ENCODE data around the gene SCG3. TPM values are rescaled to one million over a fixed set of nuclear protein-coding genes. Genes with fewer than 3 reads are reported as not detected.

Gene SCG3
- total and polyA plus RNA-seq, 10 donors: 0.06 to 0.16 TPM; not detected in 8

GRCh38 chr15:51680321-51680720, 982 bp upstream of the SCG3 start:
- 48 to 58% (median 53%) methylated on average over 2 of the region's 2 CpGs for WGBS, 5 donors
- intact Hi-C loops (cut with DNase I; ENCODE audit: low total_unique reads): no loop called here
- DNase-seq: no peak
- Histone ChIP-seq H3K4me3 (no peak overlapping the region), H3K27ac (no peak overlapping the region), H3K27me3 (replicated peaks in 1 of 7) (peaks cover 0 to 45% (median 12%) of the 10 kb centered on the region in 7 donors), H3K4me1 (peaks cover 0 to 9% (median 7%) of the 10 kb centered on the region in 6 donors), H3K9me3 (no peaks in the 10 kb centered on the region), H3K36me3 (no peaks in the 10 kb centered on the region)
- TF ChIP-seq POLR2A (IDR thresholded peaks at IDR 0.05) (no peak), POLR2AphosphoS5 (IDR thresholded peaks at IDR 0.05) (no peak), CTCF (IDR thresholded peaks at IDR 0.05 in 8 of 11, conservative IDR thresholded peaks at IDR 0.05 in 3 of 11) (no peak)

GRCh38 chr15:51687565-51687964, 6.3 kb downstream of the SCG3 start:
- H3K27me3 ChIP-seq (replicated peaks in 1 of 7): peaks cover 0 to 23% (median 0%) of the 10 kb centered on the region in 7 donors
- WGBS, 5 donors: 0 to 54% (median 0%) methylated on average over 1 of the region's 1 CpG
- no peaks in the 10 kb centered on the region for H3K36me3 ChIP-seq
- H3K4me1 ChIP-seq: peaks cover 0 to 7% (median 0%) of the 10 kb centered on the region in 6 donors
- DNase-seq: no peak
- intact Hi-C loops (cut with DNase I; ENCODE audit: low total_unique reads): no loop called here
- H3K27ac ChIP-seq: no peak overlapping the region
- no peak overlapping the region for H3K4me3 ChIP-seq
- TF ChIP-seq POLR2A (IDR thresholded peaks at IDR 0.05) (no peak), CTCF (IDR thresholded peaks at IDR 0.05 in 8 of 11, conservative IDR thresholded peaks at IDR 0.05 in 3 of 11) (no peak), POLR2AphosphoS5 (IDR thresholded peaks at IDR 0.05) (no peak)
- H3K9me3 ChIP-seq: no peaks in the 10 kb centered on the region

- TF ChIP-seq POLR2A (IDR thresholded peaks at IDR 0.05) (no peak), POLR2AphosphoS5 (IDR thresholded peaks at IDR 0.05) (no peak), CTCF (IDR thresholded peaks at IDR 0.05 in 8 of 11, conservative IDR thresholded peaks at IDR 0.05 in 3 of 11) (no peak)
- peaks cover 0 to 7% (median 0%) of the 10 kb centered on the region in 6 donors for H3K4me1 ChIP-seq
- H3K36me3 ChIP-seq: no peaks in the 10 kb centered on the region
Measured at GRCh38 chr15:51688863-51689262, 7.6 kb downstream of the SCG3 start.

GRCh38 chr15:51692154-51692553, 10.9 kb downstream of the SCG3 start:
- Histone ChIP-seq H3K4me1 (peaks cover 0 to 7% (median 0%) of the 10 kb centered on the region in 6 donors), H3K36me3 (no peaks in the 10 kb centered on the region), H3K9me3 (no peaks in the 10 kb centered on the region), H3K27ac (no peak overlapping the region), H3K27me3 (replicated peaks in 1 of 7) (no peaks in the 10 kb centered on the region), H3K4me3 (no peak overlapping the region)
- whole genome bisulfite sequencing, 5 donors: 42 to 64% (median 50%) methylated on average over 3 of the region's 3 CpGs
- intact Hi-C loops (cut with DNase I; ENCODE audit: low total_unique reads): no loop called here
- no peak for DNase-seq
- TF ChIP-seq POLR2A (IDR thresholded peaks at IDR 0.05) (no peak), CTCF (IDR thresholded peaks at IDR 0.05 in 8 of 11, conservative IDR thresholded peaks at IDR 0.05 in 3 of 11) (no peak), POLR2AphosphoS5 (IDR thresholded peaks at IDR 0.05) (no peak)

More at GRCh38 chr15:51688863-51689262, 7.6 kb downstream of the SCG3 start:
- Histone ChIP-seq H3K27ac (no peak overlapping the region), H3K4me3 (no peak overlapping the region), H3K9me3 (no peaks in the 10 kb centered on the region), H3K27me3 (replicated peaks in 1 of 7) (peaks cover 0 to 15% (median 0%) of the 10 kb centered on the region in 7 donors)
- DNase-seq: no peak
- intact Hi-C loops (cut with DNase I; ENCODE audit: low total_unique reads): no loop called here
- 64 to 86% (median 79%) methylated on average over 2 of the region's 2 CpGs for WGBS, 5 donors

Data from spleen (tissue), 11 donors.